WTC11 (cell line): ENCODE data around the gene FYN. TPM values are rescaled to one million over a fixed set of nuclear protein-coding genes. Genes with fewer than 3 reads are reported as not detected.

Experiments
- ATAC-seq: fragments of 200-7000 bp; cut with Tn5 transposase; 2 replicates; pipeline ENCODE4 v1.10.0; 2021; ENCODE audit warnings: mild to moderate bottlenecking, moderate library complexity
- CTCF ChIA-PET: fragments of 300-600 bp; sonication (Branson Sonifier 250); formaldehyde crosslinking; loops from one replicate; lab custom pipeline; 2021; ENCODE audit warnings: antibody characterized with exemption; lab: Charles Lee
- POLR2A ChIA-PET: fragments of 350-600 bp; sonication (Branson Sonifier 250); formaldehyde crosslinking; loops from one replicate; lab custom pipeline; 2021; ENCODE audit warnings: antibody characterized with exemption; lab: Charles Lee
- DNase-seq: peaks from one replicate; pipeline ENCODE4 v3.0.0; 2021; ENCODE audit warnings: low spot score
- H3K27ac Mint-ChIP-seq: 2 replicates; pipeline ENCODE4 v1.8.0; 2021; ENCODE audit warnings: mixed read lengths
- H3K27me3 Mint-ChIP-seq: 2 replicates; pipeline ENCODE4 v1.8.0; 2021; ENCODE audit warnings: low read depth, mild to moderate bottlenecking, moderate library complexity, mixed read lengths
- H3K36me3 Mint-ChIP-seq: 2 replicates; pipeline ENCODE4 v1.8.0; 2021; ENCODE audit warnings: mixed read lengths
- H3K4me1 Mint-ChIP-seq: 2 replicates; pipeline ENCODE4 v1.8.0; 2022; ENCODE audit warnings: mixed read lengths
- H3K4me3 Mint-ChIP-seq: 2 replicates; pipeline ENCODE4 v1.8.0; 2021; ENCODE audit warnings: mild to moderate bottlenecking, moderate library complexity, mixed read lengths
- H3K9me3 Mint-ChIP-seq: 2 replicates; pipeline ENCODE4 v1.8.0; 2021; ENCODE audit warnings: mixed read lengths
- CREB1 ChIP-seq: sonication (generic); formaldehyde crosslinking; IDR thresholded peaks from 2 replicates; pipeline ENCODE4 v1.8.0; 2023; ENCODE audit warnings: mild to moderate bottlenecking, missing genetic modification reagents
- CTCF ChIP-seq: fragments of 200-600 bp; IDR thresholded peaks from 2 replicates; pipeline ENCODE4 v1.8.0; 2022; ENCODE audit warnings: antibody characterized with exemption
- E2F1 ChIP-seq: sonication (generic); formaldehyde crosslinking; IDR thresholded peaks from 2 replicates; pipeline ENCODE4 v1.8.0; 2022; ENCODE audit warnings: mild to moderate bottlenecking, missing genetic modification reagents
- FOXK1 ChIP-seq: sonication (generic); formaldehyde crosslinking; IDR thresholded peaks from 2 replicates; pipeline ENCODE4 v1.8.0; 2022; ENCODE audit warnings: mild to moderate bottlenecking, moderate library complexity, missing genetic modification reagents
- GTF2I ChIP-seq: fragments of 250-450 bp; sonication (Bioruptor Pico); conservative IDR thresholded peaks from 2 replicates; pipeline ENCODE4 v1.4.0; 2021; ENCODE audit warnings: mild to moderate bottlenecking
- HMGA2 ChIP-seq: fragments of 250-450 bp; sonication (Bioruptor Pico); IDR thresholded peaks from 2 replicates; pipeline ENCODE4 v1.4.0; 2021; ENCODE audit warnings: mild to moderate bottlenecking, moderate library complexity
- IRF1 ChIP-seq: sonication (generic); formaldehyde crosslinking; IDR thresholded peaks from 2 replicates; pipeline ENCODE4 v1.8.0; 2023; ENCODE audit warnings: missing genetic modification reagents
- MYBL2 ChIP-seq: sonication (generic); formaldehyde crosslinking; IDR thresholded peaks from 2 replicates; pipeline ENCODE4 v1.8.1; 2023; ENCODE audit warnings: mild to moderate bottlenecking, moderate library complexity, missing genetic modification reagents
- OVOL2 ChIP-seq: fragments of 250-450 bp; sonication (Bioruptor Pico); IDR thresholded peaks from 2 replicates; pipeline ENCODE4 v1.9.0; 2021; ENCODE audit warnings: mild to moderate bottlenecking, borderline replicate concordance
- PRRX2 ChIP-seq: fragments of 250-450 bp; sonication (Bioruptor Pico); IDR thresholded peaks from 2 replicates; pipeline ENCODE4 v1.8.0; 2021; ENCODE audit warnings: mild to moderate bottlenecking
- SMAD4 ChIP-seq: sonication (generic); formaldehyde crosslinking; IDR thresholded peaks from 2 replicates; pipeline ENCODE4 v1.8.0; 2022; ENCODE audit warnings: mild to moderate bottlenecking, missing genetic modification reagents
- USF1 ChIP-seq: sonication (generic); formaldehyde crosslinking; IDR thresholded peaks from 2 replicates; pipeline ENCODE4 v1.8.0; 2022; ENCODE audit warnings: mild to moderate bottlenecking, missing genetic modification reagents
- ZNF232 ChIP-seq: sonication (generic); formaldehyde crosslinking; IDR thresholded peaks from 2 replicates; pipeline ENCODE4 v1.8.0; 2022; ENCODE audit warnings: mild to moderate bottlenecking, missing genetic modification reagents
- ZNF416 ChIP-seq: fragments of 250-450 bp; sonication (Bioruptor Pico); IDR thresholded peaks from 2 replicates; pipeline ENCODE4 v1.9.0; 2021; ENCODE audit warnings: mild to moderate bottlenecking, inconsistent platforms
- ZNF425 ChIP-seq: fragments of 250-450 bp; sonication (Bioruptor Pico); conservative IDR thresholded peaks from 2 replicates; pipeline ENCODE4 v1.9.0; 2021; ENCODE audit warnings: mild to moderate bottlenecking
- ZNF512 ChIP-seq: sonication (generic); formaldehyde crosslinking; IDR thresholded peaks from 2 replicates; pipeline ENCODE4 v1.8.1; 2022; ENCODE audit warnings: missing genetic modification reagents, borderline replicate concordance
- total RNA-seq: library from RNA; stranded (reverse); gene quantifications from 3 replicates; pipeline ENCODE4 v1.2.3, GENCODE V29; 2021

The FYN gene
- total RNA-seq, 1 experiment from 2014 or later, result 63.9 TPM

- TF ChIP-seq ZNF512 (CRISPR knock-in tag) (no peak), PRRX2 (no peak), ZNF232 (CRISPR knock-in tag) (no peak), GTF2I (no peak), SMAD4 (no peak)
Measured at GRCh38 chr6:111723412-111723970, 149.8 kb downstream of the FYN start (continued).

- Mint-ChIP-seq H3K4me3 (no peak overlapping the region), H3K27me3 (no peaks in the 10 kb centered on the region)
- DNase-seq (no peak), ATAC-seq (no peak)
- no peak for TF ChIP-seq FOXK1 (CRISPR knock-in tag)
- no peak for TF ChIP-seq E2F1 (CRISPR knock-in tag)
- no peak for TF ChIP-seq HMGA2
- TF ChIP-seq ZNF425 (CRISPR knock-in tag), result no peak
- no peak for TF ChIP-seq CREB1
- no peak for TF ChIP-seq ZNF416 (CRISPR knock-in tag)
- no peak for TF ChIP-seq MYBL2 (CRISPR knock-in tag)
- TF ChIP-seq IRF1, result no peak
- TF ChIP-seq OVOL2 (CRISPR knock-in tag), result no peak
- TF ChIP-seq, all 79 proteins: peak for 0
- peaks cover 9% of the 10 kb centered on the region for H3K4me1 Mint-ChIP-seq
- POLR2A ChIA-PET, result no interaction called here
- H3K36me3 Mint-ChIP-seq, result no peaks in the 10 kb centered on the region
- CTCF ChIA-PET, result no interaction called here
- no peaks in the 10 kb centered on the region for H3K9me3 Mint-ChIP-seq
- H3K27ac Mint-ChIP-seq, result no peak overlapping the region
Measured at GRCh38 chr6:111722179-111722731, 151.0 kb downstream of the FYN start.

- ATAC-seq, result peak; percentile 78
- H3K27me3 Mint-ChIP-seq, result no peaks in the 10 kb centered on the region
- no peak overlapping the region for H3K27ac Mint-ChIP-seq
- H3K4me3 Mint-ChIP-seq, result no peak overlapping the region
- POLR2A ChIA-PET, result no interaction called here
- TF ChIP-seq CTCF, result peak; percentile 93
- TF ChIP-seq USF1, result no peak
- no peaks in the 10 kb centered on the region for H3K36me3 Mint-ChIP-seq
- DNase-seq, result peak; percentile 65
- CTCF ChIA-PET, result no interaction called here
- H3K9me3 Mint-ChIP-seq, result no peaks in the 10 kb centered on the region
- H3K4me1 Mint-ChIP-seq, result peaks cover 9% of the 10 kb centered on the region
Measured at GRCh38 chr6:111721753-111722154, 151.5 kb downstream of the FYN start.
